GM12878 (cell line): Measurements from ENCODE around the gene SH3GL2.

Experiments
- EZH2 ChIP-seq: IDR thresholded peaks from 2 replicates; pipeline ENCODE4 v1.6.1; 2012; ENCODE audit warnings: low read depth, mild to moderate bottlenecking, control low read depth, inconsistent platforms, low read length, borderline replicate concordance; ENCODE audit not compliant: control insufficient read depth
- FOXM1 ChIP-seq: IDR thresholded peaks from 2 replicates; pipeline ENCODE4 v1.6.1; 2012; ENCODE audit warnings: low read depth, mild to moderate bottlenecking, inconsistent platforms, low read length, moderate library complexity
- USF2 ChIP-seq: IDR thresholded peaks from 2 replicates; pipeline ENCODE4 v1.6.1; 2011; ENCODE audit warnings: low read depth, low read length, improper control_type of control experiment, borderline replicate concordance
- ZNF24 ChIP-seq: fragments of 450-650 bp; IDR thresholded peaks from 2 replicates; pipeline ENCODE4 v1.6.1; 2017; ENCODE audit warnings: antibody characterized with exemption, mild to moderate bottlenecking

GRCh38 chr9:17735859-17736258, 157.0 kb downstream of the SH3GL2 start:
- TF ChIP-seq EZH2: no peak
- TF ChIP-seq USF2: no peak
- no peak for TF ChIP-seq FOXM1
- no peak for TF ChIP-seq ZNF24
